ENCODE measurements around the gene OSBPL6. TPM values are rescaled to one million over a fixed set of nuclear protein-coding genes. Genes with fewer than 3 reads are reported as not detected.
"Not testable (repeated sequence)": the region's sequence is repeated elsewhere in the genome, so short reads cannot be mapped to it uniquely, and the experiment has no call there.

OSBPL6 gene
- 10.7 and 12.3 TPM in 2 replicates for total RNA-seq (2014; rRNA removed; shearing (Covaris generic))

DNA sequence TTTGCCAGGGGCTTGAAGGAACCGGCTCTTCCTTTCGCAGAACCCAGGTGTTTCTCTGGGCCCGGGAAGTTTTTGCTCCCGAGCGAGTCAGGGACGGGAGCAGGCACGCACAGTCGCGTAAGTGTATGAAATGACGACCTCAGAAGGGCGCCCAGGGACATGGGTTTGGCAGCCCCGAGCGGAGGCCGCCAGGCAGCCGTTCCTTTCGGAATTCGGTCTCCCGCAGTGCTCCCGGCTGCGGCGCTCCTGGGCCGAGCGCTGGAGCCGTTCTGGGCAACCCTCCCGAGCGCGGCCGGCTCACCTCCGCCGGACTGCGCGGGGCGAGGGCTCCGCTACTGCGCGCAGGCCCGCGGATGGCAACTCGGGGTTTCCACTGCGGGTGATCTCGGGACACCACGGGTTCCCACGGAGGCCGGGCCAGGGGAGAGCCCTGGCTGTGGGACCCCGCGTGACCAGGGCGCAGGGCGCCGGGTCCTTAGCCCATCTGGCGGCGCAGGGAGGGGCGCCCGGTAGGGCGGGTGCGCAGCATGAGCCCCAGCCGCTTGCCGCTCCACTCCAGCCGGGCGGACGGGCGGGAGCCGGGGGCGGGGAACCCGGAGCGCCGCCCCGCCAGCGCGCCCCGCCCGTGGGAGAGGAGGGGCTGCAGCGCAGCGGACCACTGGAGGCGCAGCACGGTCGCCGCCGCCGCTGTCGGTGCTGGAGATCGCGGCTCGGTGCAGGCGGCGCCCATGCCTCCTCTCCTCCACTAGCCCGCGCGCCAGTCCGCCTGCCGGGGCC, at the start of gene OSBPL6:
Gene OSBPL6 (plus strand): TSS at position 690 of the 777 bp plus-strand sequence. CDS start 111,673 bp downstream, outside the sequence.
- peak; percentile 90 for DNase-seq (ENCODE audit: low read depth)

DNA sequence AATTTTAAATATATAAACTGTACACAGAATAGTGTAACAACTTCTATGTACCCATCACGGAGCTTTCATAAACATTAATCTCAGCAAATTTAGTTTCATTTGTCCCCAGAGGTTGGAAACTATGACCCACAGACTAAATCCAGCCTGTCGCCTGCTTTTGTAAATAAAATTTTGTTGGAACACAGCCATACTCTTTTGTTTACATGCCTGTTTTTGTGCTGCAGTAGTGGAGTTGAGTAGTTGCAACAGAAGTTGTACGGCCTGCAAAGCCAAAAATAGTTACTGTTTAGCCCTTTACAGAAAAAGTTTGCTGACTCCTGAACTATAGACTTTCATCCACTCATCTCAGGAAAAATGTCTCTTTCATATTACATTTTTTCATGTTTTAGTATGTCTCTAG, 42.3 kb upstream of the OSBPL6 start:
- DNase-seq (ENCODE audit: low read depth): no peak

- DNase-seq (ENCODE audit: low read depth): no peak
Observed at GRCh38 chr2:178152542-178152941, 41.8 kb upstream of the OSBPL6 start.

DNA sequence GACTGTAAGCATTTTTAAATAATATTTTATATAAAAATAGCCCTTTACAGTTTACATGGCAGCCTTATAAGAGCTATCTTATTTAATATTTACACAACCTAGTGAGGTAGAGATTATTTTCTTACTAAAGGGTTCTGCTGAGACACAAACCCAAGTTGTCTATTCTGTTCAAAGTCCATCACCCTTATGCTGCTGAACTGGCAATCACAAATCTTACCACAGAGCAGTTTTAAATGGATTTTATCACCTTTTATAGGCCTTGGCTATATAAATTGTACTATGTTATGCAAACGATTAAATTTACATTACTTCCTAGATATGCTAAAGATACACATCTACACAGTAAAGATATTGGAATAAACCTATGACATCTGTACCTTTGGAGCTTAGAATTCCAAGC, 41.3 kb upstream of the OSBPL6 start:
- no peak for DNase-seq (ENCODE audit: low read depth)

DNA sequence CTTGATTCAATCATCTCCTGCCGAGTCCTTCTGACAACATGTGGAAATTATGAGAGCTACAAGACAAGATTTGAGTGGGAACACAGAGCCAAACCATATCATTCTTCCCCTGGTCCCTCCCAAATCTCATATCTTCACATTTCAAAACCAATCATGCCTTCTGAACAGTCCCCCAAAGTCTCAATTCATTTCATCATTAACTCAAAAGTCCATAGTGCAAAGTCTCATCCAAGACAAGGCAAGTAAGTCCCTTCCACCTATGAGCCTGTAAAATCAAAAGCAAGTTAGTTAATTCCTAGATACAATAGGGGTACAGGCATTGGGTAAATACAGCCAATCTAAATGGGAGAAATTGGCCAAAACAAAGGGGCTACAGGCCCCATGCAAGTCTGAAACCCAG, 40.4 kb upstream of the OSBPL6 start:
- not testable (repeated sequence) for DNase-seq (ENCODE audit: low read depth)

DNA sequence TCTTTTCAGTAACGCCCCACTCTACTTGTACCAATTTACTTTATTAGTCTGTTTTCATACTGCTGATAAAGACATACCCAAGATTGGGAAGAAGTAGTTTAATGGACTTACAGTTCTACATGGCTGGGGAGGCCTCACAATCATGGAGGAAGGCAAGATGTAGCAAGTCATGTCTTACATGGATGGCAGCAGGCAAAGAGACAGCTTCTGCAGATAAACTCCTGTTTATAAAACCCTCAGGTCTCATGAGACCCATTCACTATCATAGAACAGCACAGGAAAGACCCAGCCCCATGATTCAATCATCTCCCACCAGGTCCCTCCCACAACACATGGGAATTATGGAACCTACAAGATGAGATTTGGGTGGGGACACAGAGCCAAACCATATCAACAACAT, 38.8 kb upstream of the OSBPL6 start:
- DNase-seq (ENCODE audit: low read depth): no peak

GRCh38 chr2:178157574-178157973, 36.7 kb upstream of the OSBPL6 start:
- DNase-seq (ENCODE audit: low read depth): no peak

DNA sequence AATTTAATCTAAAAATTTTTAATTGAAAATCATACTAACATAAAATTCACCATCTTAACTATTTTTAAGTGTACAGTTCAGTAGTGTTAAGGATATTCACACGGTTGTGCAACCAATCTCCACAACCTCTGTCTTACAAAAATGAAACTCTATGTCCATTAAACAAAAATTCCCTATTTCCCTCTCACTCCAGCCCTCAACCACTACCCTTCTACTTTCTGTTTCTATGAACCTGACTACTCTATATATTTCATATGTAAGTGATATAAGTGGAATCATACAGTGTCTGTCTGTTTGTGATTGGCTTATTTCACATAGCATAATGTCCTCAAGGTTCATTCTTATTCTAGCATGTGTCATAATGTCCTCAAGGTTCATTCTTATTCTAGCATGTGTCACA, 34.3 kb upstream of the OSBPL6 start:
- DNase-seq (ENCODE audit: low read depth): no peak

DNA sequence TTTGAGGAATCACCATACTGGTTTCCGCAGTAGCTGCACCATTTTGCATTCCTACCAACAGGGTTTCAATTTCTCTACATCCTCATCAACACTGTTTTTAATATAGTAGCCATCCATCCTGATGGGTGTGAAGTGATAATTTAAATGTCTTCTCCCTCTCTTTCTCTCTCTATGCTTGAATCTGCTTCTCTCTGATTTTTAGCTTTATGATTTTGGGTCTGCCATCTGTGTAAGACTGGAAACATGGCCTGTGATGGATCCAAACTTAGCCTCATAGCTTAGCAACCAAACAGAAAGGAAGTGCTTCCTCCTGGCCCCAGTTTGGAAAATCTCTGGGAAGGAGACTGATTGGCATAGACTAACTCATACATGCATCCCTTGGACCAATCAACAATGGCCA, 33.7 kb upstream of the OSBPL6 start:
- DNase-seq (ENCODE audit: low read depth): peak; percentile 35

GRCh38 chr2:178163395-178163794, 30.9 kb upstream of the OSBPL6 start:
- DNase-seq (ENCODE audit: low read depth): peak; percentile 62

GRCh38 chr2:178163911-178164310, 30.4 kb upstream of the OSBPL6 start:
- no peak for DNase-seq (ENCODE audit: low read depth)

DNA sequence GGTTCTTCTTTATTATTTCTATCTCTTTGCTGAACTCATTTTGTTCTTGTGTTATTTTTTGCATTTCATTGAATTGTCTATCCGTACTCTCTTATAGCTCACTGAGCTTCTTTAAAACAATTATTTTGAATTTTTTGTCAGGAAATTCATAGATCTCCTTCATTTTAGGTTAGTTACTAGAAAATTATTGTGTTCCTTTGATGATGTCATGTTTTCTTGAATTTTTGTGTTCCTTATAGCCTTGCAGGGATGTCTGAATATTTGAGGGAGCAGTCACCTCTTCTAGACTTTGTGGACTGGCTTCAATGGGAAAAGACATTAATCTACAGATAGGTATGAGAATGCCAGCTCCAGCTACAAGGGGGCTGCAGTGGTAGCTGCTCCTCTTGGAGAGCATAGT, 20.7 kb upstream of the OSBPL6 start:
- DNase-seq (ENCODE audit: low read depth): peak; percentile 35

GRCh38 chr2:178177066-178177679, 17.1 kb upstream of the OSBPL6 start:
- peak; percentile 83 for DNase-seq (ENCODE audit: low read depth)

DNA sequence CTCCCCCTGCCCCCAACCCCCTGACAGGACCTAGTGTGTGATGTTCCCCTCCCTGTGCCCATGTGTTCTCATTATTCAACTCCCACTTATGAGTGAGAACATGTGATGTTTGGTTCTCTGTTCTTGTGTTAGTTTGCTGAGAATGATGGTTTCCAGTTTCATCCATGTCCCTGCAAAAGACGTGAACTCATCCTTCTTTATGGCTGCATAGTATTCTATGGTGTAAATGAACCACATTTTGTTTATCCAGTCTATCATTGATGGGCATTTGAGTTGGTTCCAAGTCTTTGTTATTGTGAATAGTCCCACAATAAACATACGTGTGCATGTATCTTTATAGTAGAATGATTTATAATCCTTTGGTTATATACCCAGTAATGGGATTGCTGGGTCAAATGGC, 13.7 kb upstream of the OSBPL6 start:
- DNase-seq (ENCODE audit: low read depth): not testable (repeated sequence)

DNA sequence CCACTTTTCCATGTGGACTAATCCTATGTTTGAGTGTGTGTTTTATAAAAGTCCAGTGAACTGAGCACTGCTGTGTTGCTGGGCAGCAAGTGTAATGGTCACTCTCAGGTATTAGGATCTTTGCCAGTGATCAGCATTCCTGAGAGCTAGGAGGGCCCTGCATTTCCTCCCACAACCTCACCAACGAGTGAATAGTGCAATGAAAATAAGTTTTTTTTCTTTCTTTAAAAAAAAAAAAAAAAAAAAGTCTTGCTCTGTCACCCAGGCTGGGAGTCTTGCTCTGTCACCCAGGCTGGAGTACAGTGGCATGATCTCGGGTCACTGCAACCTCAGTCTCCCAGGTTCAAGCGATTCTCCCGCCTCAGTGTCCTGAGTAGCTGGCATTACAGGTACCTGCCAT, 6.5 kb upstream of the OSBPL6 start:
- no peak for DNase-seq (ENCODE audit: low read depth)

- DNase-seq (ENCODE audit: low read depth): no peak
Observed at GRCh38 chr2:178188466-178188865, 5.8 kb upstream of the OSBPL6 start.

DNA sequence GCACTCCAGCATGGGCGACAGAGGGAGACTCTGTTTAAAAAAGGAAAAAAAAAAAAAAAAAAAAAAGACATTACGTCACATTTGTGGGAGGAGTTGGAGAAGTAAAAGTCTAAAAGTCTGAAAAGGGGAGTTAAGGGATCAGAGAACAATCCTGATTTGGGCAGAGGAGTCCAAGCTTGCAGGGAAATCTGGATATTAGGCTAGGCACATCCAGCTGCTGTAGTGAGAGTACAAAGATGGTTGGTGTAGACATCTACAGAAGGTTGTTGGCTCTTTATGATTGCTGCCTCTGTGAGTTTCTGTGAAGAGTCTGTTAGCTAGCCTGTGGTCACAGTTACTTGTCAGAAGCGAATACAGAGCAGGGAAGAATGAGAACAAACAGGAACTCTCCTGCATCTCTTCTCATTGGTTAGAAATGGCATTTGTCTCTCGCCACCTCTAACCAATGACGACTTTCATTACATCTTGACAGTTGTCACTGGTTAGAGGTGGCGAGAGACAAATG, 3.3 kb upstream of the OSBPL6 start:
- no peak for DNase-seq (ENCODE audit: low read depth)

DNA sequence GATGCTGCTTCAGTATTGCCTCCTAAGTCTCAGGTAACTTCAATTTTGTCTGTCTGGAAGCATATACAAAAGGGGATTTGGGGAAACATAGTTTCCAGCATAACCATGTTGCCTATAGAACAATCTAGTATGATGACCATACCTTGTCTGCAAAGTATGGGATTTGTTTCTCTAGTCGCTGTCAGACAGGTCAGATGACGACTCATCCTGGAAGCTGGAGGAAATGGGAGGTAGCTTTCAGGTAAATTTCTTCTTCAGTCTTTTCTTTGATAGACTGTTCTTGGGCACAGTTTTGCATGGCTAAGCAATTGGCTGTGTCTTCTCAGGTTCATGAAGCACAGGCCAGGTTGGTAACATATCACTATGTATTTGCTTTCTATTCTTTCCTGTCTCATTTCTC, 2.8 kb upstream of the OSBPL6 start:
- no peak for DNase-seq (ENCODE audit: low read depth)

- DNase-seq (ENCODE audit: low read depth): no peak
Observed at GRCh38 chr2:178193496-178193822, 853 bp upstream of the OSBPL6 start.

DNA sequence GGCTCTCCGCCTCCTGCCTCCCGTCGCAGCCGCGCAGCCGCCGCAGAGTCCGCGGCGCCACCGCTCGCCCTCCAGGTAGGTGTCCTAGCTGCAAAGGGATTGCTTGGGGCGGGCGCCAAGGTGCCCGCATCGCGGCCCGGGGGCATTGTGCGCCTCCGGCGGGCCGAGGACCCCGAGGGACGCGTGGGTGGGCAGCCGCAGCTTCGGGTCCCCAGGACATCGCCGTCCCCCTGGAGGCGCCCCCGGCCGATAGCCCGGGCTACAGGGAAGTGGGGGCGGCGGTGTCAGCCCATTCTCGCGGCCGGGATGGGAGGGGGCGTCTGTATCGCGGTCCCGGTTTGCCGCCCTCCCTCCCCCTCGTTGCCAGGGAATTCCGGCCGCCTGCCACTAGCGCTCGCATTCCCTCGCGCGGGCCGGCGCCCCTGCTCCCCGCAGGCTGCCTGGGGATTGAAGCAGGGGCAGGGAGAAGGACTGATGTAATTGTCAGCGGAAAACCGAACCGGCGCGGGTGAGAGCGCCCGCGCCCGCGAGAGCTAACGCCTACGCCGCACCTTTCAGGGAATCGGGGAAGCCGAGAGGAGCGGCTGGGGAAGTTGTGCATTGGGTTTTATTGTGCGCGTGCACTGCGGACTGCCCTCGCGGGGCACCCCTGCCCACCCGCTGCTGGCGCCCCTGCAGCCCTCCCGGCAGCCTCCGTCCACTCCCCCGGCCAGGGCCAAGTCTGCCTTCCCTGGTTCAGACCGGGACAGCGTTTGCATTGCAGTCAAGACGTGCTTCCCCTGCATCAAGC, 483 bp downstream of the OSBPL6 start:
- peak; percentile 73 for DNase-seq (ENCODE audit: low read depth)

DNA sequence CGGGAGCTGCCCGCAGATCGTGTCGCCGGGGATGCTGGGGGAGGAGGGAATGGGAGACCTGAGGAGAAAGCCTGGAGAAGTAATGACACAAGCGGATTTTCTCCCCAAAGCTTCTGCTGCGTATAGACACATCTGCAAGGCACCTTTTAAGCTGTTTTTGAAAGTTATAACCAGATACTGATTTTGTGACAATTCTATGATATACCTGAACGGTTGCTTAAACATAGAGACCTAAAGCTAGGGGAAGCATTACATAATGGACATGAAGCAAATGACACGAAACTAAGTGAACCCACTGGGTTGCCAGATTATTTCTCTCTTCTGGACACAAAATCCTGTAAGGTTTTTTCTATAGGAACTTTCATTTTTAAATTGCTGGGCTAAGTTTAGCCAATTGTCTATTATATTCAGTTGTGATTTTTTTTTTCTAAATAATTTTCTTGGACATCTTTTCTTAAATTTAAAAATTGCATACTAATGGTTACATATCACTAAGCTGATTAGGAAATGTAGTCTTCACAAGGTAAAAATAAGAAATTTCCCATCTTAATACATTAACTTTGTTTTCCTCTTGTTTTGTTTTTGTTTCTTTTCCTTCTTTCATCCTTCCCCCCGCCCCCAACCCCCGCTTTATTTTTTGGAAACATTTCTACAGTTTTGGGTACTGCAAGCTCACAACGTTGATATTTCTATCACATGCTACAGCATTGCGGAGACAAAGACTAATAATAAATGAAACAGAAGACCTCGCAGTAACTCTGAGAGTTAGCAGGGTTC, 1.3 kb downstream of the OSBPL6 start:
- no peak for DNase-seq (ENCODE audit: low read depth)

DNA sequence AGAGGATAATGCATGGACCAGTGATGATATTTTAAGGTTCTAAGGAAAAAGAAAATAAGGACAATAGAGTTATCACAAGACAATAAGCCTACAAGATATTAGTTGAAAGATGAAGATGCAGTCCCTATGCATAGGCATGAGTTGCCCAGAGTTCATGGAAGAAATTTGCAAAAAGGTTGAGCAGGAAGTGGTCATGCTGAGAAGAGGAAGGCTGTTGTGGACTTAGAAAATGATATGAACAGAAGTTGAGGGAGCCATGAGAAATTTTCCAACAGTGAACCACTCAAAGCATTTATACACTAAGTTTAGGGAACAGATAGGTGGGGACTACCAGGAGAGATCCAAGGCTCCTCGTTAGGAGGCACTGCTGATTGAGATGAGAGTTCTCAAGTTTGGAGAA, 3.5 kb downstream of the OSBPL6 start:
- DNase-seq (ENCODE audit: low read depth): no peak
